Peyer's patch (tissue), 4 donors: ENCODE data around the gene VWDE.

ENCODE experiments used
- POLR2A ChIP-seq, 2 donors: fragments of 450-650 bp; IDR thresholded peaks; one replicate each; pipeline ENCODE4 v1.5.1; 2017; ENCODE audit warnings: antibody characterized with exemption in 2 of 2, mild to moderate bottlenecking in 2 of 2, moderate library complexity in 2 of 2
- TF ChIP-seq, protein P1 (sequence below), 6 experiments: fragments of 450-650 bp in 4 of 6; fragments of 200-600 bp in 2 of 6; sonication (generic) in 1 of 6; IDR thresholded peaks; one replicate each; pipeline ENCODE4 v1.5.1; 2017 to 2019; ENCODE audit warnings: antibody characterized with exemption in 6 of 6, mild to moderate bottlenecking in 3 of 6, moderate library complexity in 1 of 6

- TF ChIP-seq POLR2A (IDR thresholded peaks at IDR 0.05) = no peak
- TF ChIP-seq, protein P1, sequence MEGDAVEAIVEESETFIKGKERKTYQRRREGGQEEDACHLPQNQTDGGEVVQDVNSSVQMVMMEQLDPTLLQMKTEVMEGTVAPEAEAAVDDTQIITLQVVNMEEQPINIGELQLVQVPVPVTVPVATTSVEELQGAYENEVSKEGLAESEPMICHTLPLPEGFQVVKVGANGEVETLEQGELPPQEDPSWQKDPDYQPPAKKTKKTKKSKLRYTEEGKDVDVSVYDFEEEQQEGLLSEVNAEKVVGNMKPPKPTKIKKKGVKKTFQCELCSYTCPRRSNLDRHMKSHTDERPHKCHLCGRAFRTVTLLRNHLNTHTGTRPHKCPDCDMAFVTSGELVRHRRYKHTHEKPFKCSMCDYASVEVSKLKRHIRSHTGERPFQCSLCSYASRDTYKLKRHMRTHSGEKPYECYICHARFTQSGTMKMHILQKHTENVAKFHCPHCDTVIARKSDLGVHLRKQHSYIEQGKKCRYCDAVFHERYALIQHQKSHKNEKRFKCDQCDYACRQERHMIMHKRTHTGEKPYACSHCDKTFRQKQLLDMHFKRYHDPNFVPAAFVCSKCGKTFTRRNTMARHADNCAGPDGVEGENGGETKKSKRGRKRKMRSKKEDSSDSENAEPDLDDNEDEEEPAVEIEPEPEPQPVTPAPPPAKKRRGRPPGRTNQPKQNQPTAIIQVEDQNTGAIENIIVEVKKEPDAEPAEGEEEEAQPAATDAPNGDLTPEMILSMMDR (IDR thresholded peaks at IDR 0.05) = no peak
Observed at GRCh38 chr7:12358694-12359093, 45.0 kb downstream of the VWDE start.
